ENCODE measurements around the gene TAS1R3. TPM values are rescaled to one million over a fixed set of nuclear protein-coding genes. Genes with fewer than 3 reads are reported as not detected.

Gene TAS1R3
- 0.11 and 0.12 TPM in 2 replicates for total RNA-seq

GRCh38 chr1:1331068-1331965 lies at the start of gene TAS1R3:
TAS1R3 (plus strand) TSS chr1:1331280; CDS start chr1:1331346, 66 bp downstream.

GRCh38 chr1:1307923-1308755 lies 22.9 kb upstream of the TAS1R3 start, which contains the start of the genes ACAP3 and PUSL1:
ACAP3 (minus strand) TSS chr1:1307930; CDS start chr1:1307815, 115 bp downstream.
PUSL1 (plus strand) TSS chr1:1308597; CDS start chr1:1308644, 47 bp downstream.

GRCh38 chr1:1324524-1325287 lies 6.4 kb upstream of the TAS1R3 start, which contains the start of the genes CPTP and INTS11:
CPTP (plus strand) TSS chr1:1324802; CDS start chr1:1326911, 2,109 bp downstream.
INTS11 (minus strand) TSS chr1:1324660; CDS start chr1:1324608, 52 bp downstream.

GRCh38 chr1:1349256-1350012 lies 18.4 kb downstream of the TAS1R3 start, which contains the start of gene DVL1:
DVL1 (minus strand) TSS chr1:1349418; CDS start chr1:1349065, 353 bp downstream.

GRCh38 chr1:1358433-1359271 lies 27.6 kb downstream of the TAS1R3 start, which contains the start of gene MXRA8:
MXRA8 (minus strand) TSS chr1:1358555; CDS start chr1:1358504, 51 bp downstream.

GRCh38 chr1:1374929-1375662 lies 44.0 kb downstream of the TAS1R3 start, which contains the start of gene AURKAIP1:
AURKAIP1 (minus strand) TSS chr1:1375207; CDS start chr1:1374756, 451 bp downstream.

Other genes with a start within 250 kb of the TAS1R3 start
- 6.2 and 10.2 TPM in 2 replicates for gene C1orf159, start 215.2 kb upstream of the TAS1R3 start, total RNA-seq
- 0.12 TPM in 1 of 2 replicates, not detected in the other for gene TTLL10, start 157.4 kb upstream of the TAS1R3 start, total RNA-seq
- gene TNFRSF18, start 124.7 kb upstream of the TAS1R3 start, total RNA-seq, result 0.12 TPM in 1 of 2 replicates, not detected in the other
- gene TNFRSF4, start 117.1 kb upstream of the TAS1R3 start, total RNA-seq, result 0.12 TPM in 1 of 2 replicates, not detected in the other
- gene SDF4, start 99.3 kb upstream of the TAS1R3 start, total RNA-seq, result 100 and 158 TPM in 2 replicates
- gene B3GALT6, start 99.0 kb upstream of the TAS1R3 start, total RNA-seq, result 32.0 and 35.1 TPM in 2 replicates
- gene C1QTNF12, start 84.6 kb upstream of the TAS1R3 start, total RNA-seq, result 1.1 and 2.0 TPM in 2 replicates
- 37.2 and 51.7 TPM in 2 replicates for gene UBE2J2, start 57.4 kb upstream of the TAS1R3 start, total RNA-seq
- 0.89 and 1.7 TPM in 2 replicates for gene SCNN1D, start 50.8 kb upstream of the TAS1R3 start, total RNA-seq
- gene ACAP3, start 23.4 kb upstream of the TAS1R3 start, total RNA-seq, result 38.2 and 64.0 TPM in 2 replicates
- 15.0 and 24.8 TPM in 2 replicates for gene PUSL1, start 22.7 kb upstream of the TAS1R3 start, total RNA-seq
- gene INTS11, start 6.6 kb upstream of the TAS1R3 start, total RNA-seq, result 56.2 and 67.3 TPM in 2 replicates
- gene CPTP, start 6.5 kb upstream of the TAS1R3 start, total RNA-seq, result 10.3 and 10.5 TPM in 2 replicates
- gene DVL1, start 18.1 kb downstream of the TAS1R3 start, total RNA-seq, result 133 and 150 TPM in 2 replicates
- 203 and 230 TPM in 2 replicates for gene MXRA8, start 27.3 kb downstream of the TAS1R3 start, total RNA-seq
- 94.9 and 118 TPM in 2 replicates for gene AURKAIP1, start 43.9 kb downstream of the TAS1R3 start, total RNA-seq
- 125 and 147 TPM in 2 replicates for gene CCNL2, start 68.1 kb downstream of the TAS1R3 start, total RNA-seq
- 72.1 and 100 TPM in 2 replicates for gene MRPL20, start 76.0 kb downstream of the TAS1R3 start, total RNA-seq
- gene ANKRD65, start 90.0 kb downstream of the TAS1R3 start, total RNA-seq, result 0.77 and 0.87 TPM in 2 replicates
- 3.2 and 5.1 TPM in 2 replicates for gene VWA1, start 104.4 kb downstream of the TAS1R3 start, total RNA-seq
- 0.50 TPM in 1 of 2 replicates, not detected in the other for gene ATAD3C, start 118.4 kb downstream of the TAS1R3 start, total RNA-seq
- gene ATAD3B, start 140.5 kb downstream of the TAS1R3 start, total RNA-seq, result 16.9 and 35.3 TPM in 2 replicates
- gene ATAD3A, start 180.9 kb downstream of the TAS1R3 start, total RNA-seq, result 33.6 and 79.5 TPM in 2 replicates
- gene TMEM240, start 209.3 kb downstream of the TAS1R3 start, total RNA-seq, result 3.3 and 7.2 TPM in 2 replicates
- 62.5 and 67.6 TPM in 2 replicates for gene SSU72, start 243.6 kb downstream of the TAS1R3 start, total RNA-seq

All from uterine smooth muscle cell (primary cell).